HepG2 (cell line): ENCODE results near the gene DCUN1D3. TPM values are rescaled to one million over a fixed set of nuclear protein-coding genes. Genes with fewer than 3 reads are reported as not detected.

Source experiments
- ATAC-seq: fragments of 200-7000 bp; cut with Tn5 transposase; 3 replicates; pipeline ENCODE4 v1.9.1; 2020; ENCODE audit warnings: mild to moderate bottlenecking, moderate library complexity
- BruUV-seq: library from RNA; stranded (reverse); fragments of 400-500 nt; replicated peaks from 2 replicates; lab custom pipeline; 2021; lab: Mats Ljungman, UMichigan
- CTCF ChIA-PET: fragments of 300-600 bp; formaldehyde crosslinking; extraction: SDS; loops from one replicate; lab custom pipeline; 2021; ENCODE audit warnings: low total read pairs, inconsistent platforms, low intra/inter-chr PET ratio; lab: Yijun Ruan, JAX
- POLR2A ChIA-PET: fragments of 350-600 bp; sonication (Branson Sonifier 250); formaldehyde crosslinking; loops from one replicate; lab custom pipeline; 2020; ENCODE audit warnings: antibody characterized with exemption, inconsistent platforms; lab: Yijun Ruan, JAX
- DNase-seq: peaks from one replicate; pipeline ENCODE4 v3.0.0-alpha.2; 2015; ENCODE audit warnings: low spot score
- FAIRE-seq: peaks from 3 replicates; lab custom pipeline; 2011; peaks lifted over from hg19 to GRCh38; lab: Jason Lieb, UNC
- H2AFZ ChIP-seq: one replicate; pipeline ENCODE4 v1.6.1; 2011; ENCODE audit warnings: low read length, inconsistent platforms
- H3K27ac ChIP-seq: fragments of 300-600 bp; 3 replicates; pipeline ENCODE4 v1.8.0; 2011; ENCODE audit warnings: mixed run types, mild to moderate bottlenecking, mixed read lengths, low read length, inconsistent platforms; ENCODE audit not compliant: insufficient read depth; ENCODE audit errors: extremely low read length
- H3K27me3 ChIP-seq, 2 experiments: fragments of 200-600 bp in 1 of 2; 2 replicates in 1 of 2; 3 replicates in 1 of 2; pipeline versions ENCODE4 v1.6.0 to v1.8.0; 2011; ENCODE audit warnings: low read length in 2 of 2, mild to moderate bottlenecking in 2 of 2, moderate library complexity in 2 of 2, inconsistent platforms in 1 of 2; ENCODE audit not compliant: insufficient read depth in 2 of 2, control insufficient read depth in 1 of 2
- H3K36me3 ChIP-seq, 2 experiments: fragments of 200-600 bp in 1 of 2; replicated peaks in 1 of 2; 2 replicates in 1 of 2; 3 replicates in 1 of 2; pipeline versions ENCODE4 v1.5.1 to v1.8.0; 2011; ENCODE audit warnings: low read length in 2 of 2, inconsistent platforms in 1 of 2; ENCODE audit not compliant: insufficient read depth in 2 of 2, control insufficient read depth in 1 of 2
- H3K4me1 ChIP-seq: 2 replicates; pipeline ENCODE4 v1.5.1; 2012; ENCODE audit warnings: low read length, inconsistent platforms; ENCODE audit not compliant: insufficient read depth
- H3K4me2 ChIP-seq: 2 replicates; pipeline ENCODE4 v1.6.0; 2011; ENCODE audit warnings: low read depth, low read length, inconsistent platforms
- H3K4me3 ChIP-seq, 3 experiments: fragments of 200-600 bp in 1 of 3; sonication (generic), shearing (Covaris generic) in 1 of 3; replicated peaks in 1 of 3; 2 replicates each; pipeline ENCODE4 v1.5.1; 2011 to 2016; ENCODE audit warnings: low read length in 3 of 3, inconsistent platforms in 2 of 3, low read depth in 2 of 3, mild to moderate bottlenecking in 2 of 3, control low read depth in 1 of 3, mixed read lengths in 1 of 3; ENCODE audit not compliant: insufficient read depth in 1 of 3
- H3K79me2 ChIP-seq: one replicate; pipeline ENCODE4 v1.6.1; 2011; ENCODE audit warnings: low read length, inconsistent platforms; ENCODE audit not compliant: insufficient read depth
- H3K9ac ChIP-seq: 2 replicates; pipeline ENCODE4 v1.6.0; 2011; ENCODE audit warnings: mild to moderate bottlenecking, low read depth, low read length, inconsistent platforms; ENCODE audit not compliant: insufficient read depth
- H3K9me3 ChIP-seq: 2 replicates; pipeline ENCODE4 v1.5.1; 2012; ENCODE audit warnings: mild to moderate bottlenecking, low read length
- H4K20me1 ChIP-seq: 2 replicates; pipeline ENCODE4 v1.6.0; 2011; ENCODE audit warnings: inconsistent platforms, mild to moderate bottlenecking, low read length, moderate library complexity; ENCODE audit not compliant: insufficient read depth
- FOXM1 ChIP-seq: sonication (generic); formaldehyde crosslinking; IDR thresholded peaks from 2 replicates; pipeline ENCODE4 v1.5.0; 2020; ENCODE audit warnings: missing genetic modification reagents
- ISL2 ChIP-seq: sonication (generic); formaldehyde crosslinking; IDR thresholded peaks from 2 replicates; pipeline ENCODE4 v1.5.0; 2020; ENCODE audit warnings: missing genetic modification reagents
- NKX3-1 ChIP-seq: sonication (generic); formaldehyde crosslinking; IDR thresholded peaks from 2 replicates; pipeline ENCODE4 v1.5.0; 2020; ENCODE audit warnings: missing genetic modification reagents
- PHF21A ChIP-seq: sonication (generic); formaldehyde crosslinking; IDR thresholded peaks from 2 replicates; pipeline ENCODE4 v1.5.0; 2020; ENCODE audit warnings: mild to moderate bottlenecking, missing genetic modification reagents
- PRMT3 ChIP-seq: sonication (generic); formaldehyde crosslinking; IDR thresholded peaks from 2 replicates; pipeline ENCODE4 v1.8.1; 2022; ENCODE audit warnings: low read depth, mild to moderate bottlenecking, moderate library complexity, missing genetic modification reagents, borderline replicate concordance
- SRSF1 ChIP-seq: fragments of 200-400 bp; formaldehyde crosslinking; optimal IDR thresholded peaks from 2 replicates; pipeline ENCODE3; 2017; ENCODE audit warnings: mild to moderate bottlenecking, low read depth, low read length, moderate library complexity
- ZNF292 ChIP-seq: sonication (generic); formaldehyde crosslinking; IDR thresholded peaks from 2 replicates; pipeline ENCODE4 v1.8.1; 2022; ENCODE audit warnings: mild to moderate bottlenecking, low read depth, missing genetic modification reagents, borderline replicate concordance
- ZNF512B ChIP-seq: sonication (generic); formaldehyde crosslinking; IDR thresholded peaks from 2 replicates; pipeline ENCODE4 v1.5.1; 2020; ENCODE audit warnings: missing genetic modification reagents, mild to moderate bottlenecking, borderline replicate concordance
- ZNF569 ChIP-seq: sonication (generic); formaldehyde crosslinking; IDR thresholded peaks from 2 replicates; pipeline ENCODE4 v1.5.0; 2020; ENCODE audit warnings: mild to moderate bottlenecking, missing genetic modification reagents, moderate library complexity, borderline replicate concordance
- ZNF709 ChIP-seq: sonication (generic); formaldehyde crosslinking; IDR thresholded peaks from 2 replicates; pipeline ENCODE4 v1.5.0; 2020; ENCODE audit warnings: mild to moderate bottlenecking, missing genetic modification reagents
- ZNF816 ChIP-seq: sonication (generic); formaldehyde crosslinking; IDR thresholded peaks from 2 replicates; pipeline ENCODE4 v1.8.0; 2022; ENCODE audit warnings: missing genetic modification reagents, mild to moderate bottlenecking, borderline replicate concordance
- WGBS: methylation state at CpG from one replicate; pipeline ENCODE4 v1.1.6; 2017; ENCODE audit warnings: low lambda C conversion rate; 5-methylcytosine and 5-hydroxymethylcytosine counted together
- in situ Hi-C: cut with HindIII; loops from 2 replicates; pipeline ENCODE4 v1.10.0; 2017; ENCODE audit warnings: low pct_unique_long_range_greater_than_20kb; ENCODE audit not compliant: extremely low pct_ligation_motif_present
- intact Hi-C: fragments of 100-400 bp; cut with micrococcal nuclease; formaldehyde crosslinking; loops from one replicate; pipeline ENCODE4 v1.10.0; 2022; ENCODE audit not compliant: unreplicated experiment
- polyA plus RNA-seq, 8 experiments: library from polyadenylated mRNA; depleted of rRNA in 3 of 8; stranded (reverse) in 7 of 8; unstranded in 1 of 8; fragments of >200 nt; fragmentation: Illumina TruSeq in 4 of 8; extraction: Trizol in 4 of 8; gene quantifications; 2 replicates each; pipeline versions ENCODE4 v1.2.1 to v1.2.3, GENCODE V29; 2011 to 2016; ENCODE audit warnings: low read depth in 4 of 8, missing spikeins in 1 of 8, mixed read lengths in 1 of 8; ENCODE audit not compliant: insufficient read depth in 1 of 8
- total RNA-seq, 5 experiments: library from RNA; depleted of rRNA; stranded (reverse); fragments of >200 nt; fragmentation: Illumina TruSeq; extraction: Trizol; gene quantifications; 2 replicates each; pipeline ENCODE4 v1.2.3, GENCODE V29; 2016; ENCODE audit warnings: low read depth in 1 of 5
- TF ChIP-seq, protein P1 (sequence below): sonication (generic); formaldehyde crosslinking; conservative IDR thresholded peaks from 2 replicates; pipeline ENCODE4 v1.8.0; 2022; ENCODE audit warnings: mild to moderate bottlenecking, moderate library complexity, missing genetic modification reagents
- TF ChIP-seq, protein P2 (sequence below): sonication (generic); formaldehyde crosslinking; IDR thresholded peaks from 2 replicates; pipeline ENCODE4 v1.5.0; 2020; ENCODE audit warnings: mild to moderate bottlenecking, missing genetic modification reagents

DCUN1D3 gene
- total and polyA plus RNA-seq, 2 of the 13 experiments (the other 11 are each of a cell fraction or from before 2014, with no cell fraction given), result 5.0 to 19.3 TPM

- TF ChIP-seq ZNF512B (CRISPR knock-in tag) (0 out of 2 replicates have a peak, but pooled peaks have one; percentile 34), PHF21A (CRISPR knock-in tag) (no peak), ZNF709 (CRISPR knock-in tag) (no peak)
Observed at GRCh38 chr16:20807862-20808261, 92.3 kb downstream of the DCUN1D3 start (continued).

DNA sequence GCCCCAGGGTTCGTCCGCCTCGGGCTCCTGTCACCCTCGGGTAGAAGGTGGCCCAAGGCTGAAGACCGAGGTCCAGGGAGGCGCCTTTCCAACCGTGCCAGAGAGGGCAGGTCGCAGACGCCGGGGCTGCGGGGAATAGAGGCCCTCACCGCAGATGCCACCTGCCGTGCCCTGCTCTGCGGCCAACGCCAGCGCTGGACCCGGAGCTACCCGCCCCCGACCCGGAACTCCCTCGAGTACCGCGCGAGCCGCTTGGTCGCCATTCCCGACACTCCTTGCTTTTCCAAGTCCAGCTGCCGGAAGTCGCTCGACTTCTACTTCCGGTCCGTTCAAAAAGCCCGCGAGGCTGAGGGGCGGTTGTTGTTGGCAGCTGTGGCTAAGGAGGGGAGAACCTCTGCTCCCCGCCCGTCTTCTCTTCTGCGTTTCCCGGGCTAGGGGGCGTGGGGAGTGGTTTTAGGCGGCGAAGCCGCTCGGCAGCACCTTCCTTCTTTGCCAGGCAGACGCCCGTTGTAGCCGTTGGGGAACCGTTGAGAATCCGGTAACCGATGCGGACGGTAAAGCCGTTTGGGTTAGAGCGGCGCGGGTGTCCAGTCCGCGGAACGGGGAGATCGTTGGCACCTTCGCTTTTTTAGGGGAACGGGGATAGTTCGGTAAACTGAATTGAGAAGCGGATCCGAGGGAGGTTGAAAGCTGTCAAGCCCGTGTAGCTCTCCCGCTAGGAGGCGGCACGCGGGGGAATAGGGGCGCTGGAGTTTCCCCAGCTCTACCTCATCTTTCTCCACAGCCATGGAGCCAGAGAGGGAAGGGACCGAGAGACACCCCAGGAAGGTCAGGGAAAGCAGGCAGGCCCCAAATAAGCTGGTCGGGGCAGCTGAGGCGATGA lies 93.7 kb downstream of the DCUN1D3 start, which contains the start of the genes ERI2 and REXO5:
Gene ERI2 (minus strand): TSS at position 305 of the 883 bp plus-strand sequence. CDS start 42 bp downstream, at position 263.
Gene REXO5 (plus strand): TSS at position 360 of the 883 bp plus-strand sequence. CDS start 427 bp downstream, at position 787.
- DNase-seq (peak; percentile 98), ATAC-seq (peak; percentile 89), FAIRE-seq (peak; percentile 46)
- TSS peak; percentile 90 for BruUV-seq
- Histone ChIP-seq H3K4me1 (peaks cover 40% of the 10 kb centered on the region), H3K9ac (peak within 1 kb of the TSS; percentile 89), H3K27ac (peak within 1 kb of the TSS; percentile 87), H3K27me3 (no peaks in the 10 kb centered on the region; a peak in 1 of 5 replicates), H3K79me2 (peaks cover 6% of the 10 kb centered on the region), H2AFZ (peak within 1 kb of the TSS; percentile 56), H4K20me1 (no peaks in the 10 kb centered on the region), H3K4me2 (peak within 1 kb of the TSS; percentile 83), H3K4me3 (peak within 1 kb of the TSS; percentile 72 to 98 (median 87)), H3K9me3 (no peaks in the 10 kb centered on the region), H3K36me3 (no peaks in the 10 kb centered on the region)
- in situ Hi-C loops (no loop called here), intact Hi-C loops (no loop called here)
- CTCF ChIA-PET, result interaction anchor here (0.9 kb wide), 1 partner anchor 277 kb away, joined by 4 read pairs; no protein-coding TSS in a partner anchor
- under 1% methylated on average over 48 of the region's 74 CpGs for WGBS
- POLR2A ChIA-PET, result interaction anchor here (0.5 to 1.7 kb wide), 16 partner anchors 10 to 1884 kb away, joined by 3 to 17 read pairs (median 3); partner anchors contain the start of genes ACSM3, DCUN1D3, LYRM1 and THUMPD1
- peak; percentile 99 for TF ChIP-seq SRSF1
- peak; percentile 44; the same call in 1 of the 2 replicates for TF ChIP-seq ZNF292 (CRISPR knock-in tag)
- TF ChIP-seq, protein P1, sequence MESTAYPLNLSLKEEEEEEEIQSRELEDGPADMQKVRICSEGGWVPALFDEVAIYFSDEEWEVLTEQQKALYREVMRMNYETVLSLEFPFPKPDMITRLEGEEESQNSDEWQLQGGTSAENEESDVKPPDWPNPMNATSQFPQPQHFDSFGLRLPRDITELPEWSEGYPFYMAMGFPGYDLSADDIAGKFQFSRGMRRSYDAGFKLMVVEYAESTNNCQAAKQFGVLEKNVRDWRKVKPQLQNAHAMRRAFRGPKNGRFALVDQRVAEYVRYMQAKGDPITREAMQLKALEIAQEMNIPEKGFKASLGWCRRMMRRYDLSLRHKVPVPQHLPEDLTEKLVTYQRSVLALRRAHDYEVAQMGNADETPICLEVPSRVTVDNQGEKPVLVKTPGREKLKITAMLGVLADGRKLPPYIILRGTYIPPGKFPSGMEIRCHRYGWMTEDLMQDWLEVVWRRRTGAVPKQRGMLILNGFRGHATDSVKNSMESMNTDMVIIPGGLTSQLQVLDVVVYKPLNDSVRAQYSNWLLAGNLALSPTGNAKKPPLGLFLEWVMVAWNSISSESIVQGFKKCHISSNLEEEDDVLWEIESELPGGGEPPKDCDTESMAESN (CRISPR knock-in tag), result peak; percentile 97; the same call in 1 of the 2 replicates
- TF ChIP-seq FOXM1 (CRISPR knock-in tag), result peak; percentile 54
- TF ChIP-seq ISL2 (CRISPR knock-in tag), result peak; percentile 75
- TF ChIP-seq, protein P2, sequence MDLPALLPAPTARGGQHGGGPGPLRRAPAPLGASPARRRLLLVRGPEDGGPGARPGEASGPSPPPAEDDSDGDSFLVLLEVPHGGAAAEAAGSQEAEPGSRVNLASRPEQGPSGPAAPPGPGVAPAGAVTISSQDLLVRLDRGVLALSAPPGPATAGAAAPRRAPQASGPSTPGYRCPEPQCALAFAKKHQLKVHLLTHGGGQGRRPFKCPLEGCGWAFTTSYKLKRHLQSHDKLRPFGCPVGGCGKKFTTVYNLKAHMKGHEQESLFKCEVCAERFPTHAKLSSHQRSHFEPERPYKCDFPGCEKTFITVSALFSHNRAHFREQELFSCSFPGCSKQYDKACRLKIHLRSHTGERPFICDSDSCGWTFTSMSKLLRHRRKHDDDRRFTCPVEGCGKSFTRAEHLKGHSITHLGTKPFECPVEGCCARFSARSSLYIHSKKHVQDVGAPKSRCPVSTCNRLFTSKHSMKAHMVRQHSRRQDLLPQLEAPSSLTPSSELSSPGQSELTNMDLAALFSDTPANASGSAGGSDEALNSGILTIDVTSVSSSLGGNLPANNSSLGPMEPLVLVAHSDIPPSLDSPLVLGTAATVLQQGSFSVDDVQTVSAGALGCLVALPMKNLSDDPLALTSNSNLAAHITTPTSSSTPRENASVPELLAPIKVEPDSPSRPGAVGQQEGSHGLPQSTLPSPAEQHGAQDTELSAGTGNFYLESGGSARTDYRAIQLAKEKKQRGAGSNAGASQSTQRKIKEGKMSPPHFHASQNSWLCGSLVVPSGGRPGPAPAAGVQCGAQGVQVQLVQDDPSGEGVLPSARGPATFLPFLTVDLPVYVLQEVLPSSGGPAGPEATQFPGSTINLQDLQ (CRISPR knock-in tag), result no peak; the same call in 1 of the 2 replicates
- TF ChIP-seq ZNF569, result peak; percentile 99
- peak; percentile 99 for TF ChIP-seq ZNF816
- no peak for TF ChIP-seq PRMT3 (CRISPR knock-in tag)
- peak; percentile 92 for TF ChIP-seq NKX3-1 (CRISPR knock-in tag)
